Gastroesophageal sphincter (tissue), 3 donors: Measurements from ENCODE around the gene COPZ1.

Experiments used
- EP300 ChIP-seq: sonication (generic); formaldehyde crosslinking; IDR thresholded peaks from one replicate; pipeline ENCODE4 v1.6.1; 2017; ENCODE audit warnings: antibody characterized with exemption, mild to moderate bottlenecking
- POLR2A ChIP-seq, 2 donors: fragments of 450-650 bp; IDR thresholded peaks; one replicate each; pipeline ENCODE4 v1.6.1; 2017; ENCODE audit warnings: antibody characterized with exemption in 2 of 2, mild to moderate bottlenecking in 2 of 2, moderate library complexity in 1 of 2
- TF ChIP-seq, protein P1 (sequence below), 4 experiments: fragments of 200-600 bp in 2 of 4; fragments of 450-650 bp in 2 of 4; sonication (generic) in 1 of 4; IDR thresholded peaks; one replicate each; pipeline ENCODE4 v1.5.1; 2017 to 2019; ENCODE audit warnings: antibody characterized with exemption in 4 of 4, mild to moderate bottlenecking in 2 of 4, moderate library complexity in 2 of 4

DNA sequence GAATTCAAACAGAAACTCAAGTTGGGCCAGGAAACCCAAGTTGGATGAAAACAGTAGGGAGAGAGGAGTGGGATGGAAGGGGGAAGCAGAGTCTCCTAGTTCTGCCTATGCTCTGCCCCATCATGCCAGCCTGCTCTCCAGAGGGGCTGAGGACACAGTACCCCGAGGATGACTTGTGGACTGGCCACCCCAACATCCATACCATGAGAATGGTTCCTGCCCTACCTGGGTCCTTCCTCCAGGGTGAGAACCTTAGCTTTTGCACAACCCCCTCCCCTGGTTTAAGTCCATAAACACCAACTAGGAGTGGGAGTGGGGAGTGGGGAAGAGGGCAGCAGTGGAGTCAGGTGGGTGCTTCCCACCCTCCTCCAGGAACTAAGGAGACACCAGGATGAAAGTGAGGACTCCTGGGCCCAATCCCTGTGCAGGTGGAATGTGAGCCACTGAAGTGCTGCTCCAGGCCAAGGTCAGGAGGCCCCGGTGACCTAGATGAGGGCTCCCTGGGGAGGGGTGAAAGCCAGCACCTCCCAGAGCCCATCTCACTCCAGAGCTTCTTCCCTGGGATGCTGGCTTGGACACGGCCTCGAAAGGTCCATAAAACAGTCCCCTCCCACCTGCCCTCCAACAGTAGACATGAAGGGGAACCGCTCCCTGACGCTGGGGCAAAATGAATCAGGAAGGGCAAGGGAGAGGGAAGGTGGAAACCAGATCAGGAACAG is 53.0 kb downstream of the COPZ1 start:
- TF ChIP-seq EP300 (no peak), POLR2A (IDR thresholded peaks at IDR 0.05) (no peak)
- TF ChIP-seq, protein P1, sequence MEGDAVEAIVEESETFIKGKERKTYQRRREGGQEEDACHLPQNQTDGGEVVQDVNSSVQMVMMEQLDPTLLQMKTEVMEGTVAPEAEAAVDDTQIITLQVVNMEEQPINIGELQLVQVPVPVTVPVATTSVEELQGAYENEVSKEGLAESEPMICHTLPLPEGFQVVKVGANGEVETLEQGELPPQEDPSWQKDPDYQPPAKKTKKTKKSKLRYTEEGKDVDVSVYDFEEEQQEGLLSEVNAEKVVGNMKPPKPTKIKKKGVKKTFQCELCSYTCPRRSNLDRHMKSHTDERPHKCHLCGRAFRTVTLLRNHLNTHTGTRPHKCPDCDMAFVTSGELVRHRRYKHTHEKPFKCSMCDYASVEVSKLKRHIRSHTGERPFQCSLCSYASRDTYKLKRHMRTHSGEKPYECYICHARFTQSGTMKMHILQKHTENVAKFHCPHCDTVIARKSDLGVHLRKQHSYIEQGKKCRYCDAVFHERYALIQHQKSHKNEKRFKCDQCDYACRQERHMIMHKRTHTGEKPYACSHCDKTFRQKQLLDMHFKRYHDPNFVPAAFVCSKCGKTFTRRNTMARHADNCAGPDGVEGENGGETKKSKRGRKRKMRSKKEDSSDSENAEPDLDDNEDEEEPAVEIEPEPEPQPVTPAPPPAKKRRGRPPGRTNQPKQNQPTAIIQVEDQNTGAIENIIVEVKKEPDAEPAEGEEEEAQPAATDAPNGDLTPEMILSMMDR (IDR thresholded peaks at IDR 0.05), result no peak
